ENCODE results near the gene RBFOX2. TPM values are rescaled to one million over a fixed set of nuclear protein-coding genes. Genes with fewer than 3 reads are reported as not detected.

The RBFOX2 gene
- total RNA-seq, 1 experiment from 2014 or later = 91.1 TPM

GRCh38 chr22:35758394-35758793, 270.2 kb downstream of the RBFOX2 start:
- Histone ChIP-seq H3K9me3 (no peaks in the 10 kb centered on the region), H3K4me1 (no peaks in the 10 kb centered on the region), H3K36me3 (ENCODE audit: control insufficient read depth, insufficient read depth, low read length) (no peaks in the 10 kb centered on the region; the same call in 1 of the 2 replicates), H3K27me3 (replicated peaks; ENCODE audit: control insufficient read depth, insufficient read depth, low read length) (no peaks in the 10 kb centered on the region), H3K4me3 (ENCODE audit: low read depth, low read length) (no peak overlapping the region)
- Mint-ChIP-seq H3K4me3 (ENCODE audit: unreplicated experiment) (no peak overlapping the region), H3K4me1 (ENCODE audit: low read depth, unreplicated experiment) (peaks cover 6% of the 10 kb centered on the region), H3K27me3 (ENCODE audit: insufficient read depth, unreplicated experiment) (no peaks in the 10 kb centered on the region), H3K36me3 (ENCODE audit: insufficient read depth, unreplicated experiment) (peaks cover 57% of the 10 kb centered on the region), H3K27ac (ENCODE audit: unreplicated experiment) (no peak overlapping the region), H3K9me3 (ENCODE audit: unreplicated experiment) (no peaks in the 10 kb centered on the region)
- no TSS peak for BruUV-seq (replicated peaks)
- no peak for TF ChIP-seq CTCF (IDR thresholded peaks at IDR 0.05; ENCODE audit: insufficient read depth in 1 of 2, low read depth in 1 of 2, low read length in 1 of 2, severe bottlenecking in 1 of 2, unreplicated experiment in 1 of 2)
- POLR2A ChIA-PET = no interaction called here
- intact Hi-C loops (cut with micrococcal nuclease; ENCODE audit: unreplicated experiment) = no loop called here
- DNase-seq = no peak
- CTCF ChIA-PET = no interaction called here

GRCh38 chr22:35756722-35757121, 271.9 kb downstream of the RBFOX2 start:
- POLR2A ChIA-PET = no interaction called here
- TF ChIP-seq CTCF (IDR thresholded peaks at IDR 0.05; ENCODE audit: insufficient read depth in 1 of 2, low read depth in 1 of 2, low read length in 1 of 2, severe bottlenecking in 1 of 2, unreplicated experiment in 1 of 2) = no peak
- no peaks in the 10 kb centered on the region for H3K27me3 ChIP-seq (replicated peaks; ENCODE audit: control insufficient read depth, insufficient read depth, low read length)
- Mint-ChIP-seq H3K36me3 (ENCODE audit: insufficient read depth, unreplicated experiment) (peaks cover 57% of the 10 kb centered on the region), H3K27ac (ENCODE audit: unreplicated experiment) (no peak overlapping the region), H3K4me3 (ENCODE audit: unreplicated experiment) (no peak overlapping the region), H3K27me3 (ENCODE audit: insufficient read depth, unreplicated experiment) (no peaks in the 10 kb centered on the region), H3K9me3 (ENCODE audit: unreplicated experiment) (no peaks in the 10 kb centered on the region), H3K4me1 (ENCODE audit: low read depth, unreplicated experiment) (peaks cover 6% of the 10 kb centered on the region)
- H3K4me1 ChIP-seq = no peaks in the 10 kb centered on the region
- H3K9me3 ChIP-seq = no peaks in the 10 kb centered on the region
- no peak for DNase-seq
- peaks cover 1% of the 10 kb centered on the region; the same call in 1 of the 2 replicates for H3K36me3 ChIP-seq (ENCODE audit: control insufficient read depth, insufficient read depth, low read length)
- BruUV-seq (replicated peaks) = no TSS peak
- intact Hi-C loops (cut with micrococcal nuclease; ENCODE audit: unreplicated experiment) = no loop called here
- CTCF ChIA-PET = no interaction called here
- H3K4me3 ChIP-seq (ENCODE audit: low read depth, low read length) = no peak overlapping the region

GRCh38 chr22:35754761-35755160, 273.9 kb downstream of the RBFOX2 start:
- intact Hi-C loops (cut with micrococcal nuclease; ENCODE audit: unreplicated experiment) = no loop called here
- no peaks in the 10 kb centered on the region for H3K27me3 Mint-ChIP-seq (ENCODE audit: insufficient read depth, unreplicated experiment)
- no peak overlapping the region for H3K4me3 Mint-ChIP-seq (ENCODE audit: unreplicated experiment)
- no peak overlapping the region for H3K4me3 ChIP-seq (ENCODE audit: low read depth, low read length)
- DNase-seq = no peak
- 0 out of 2 replicates have a peak, but pooled peaks cover 1% of the 10 kb centered on the region for H3K36me3 ChIP-seq (ENCODE audit: control insufficient read depth, insufficient read depth, low read length)
- CTCF ChIA-PET = no interaction called here
- no TSS peak for BruUV-seq (replicated peaks)
- H3K27me3 ChIP-seq (replicated peaks; ENCODE audit: control insufficient read depth, insufficient read depth, low read length) = no peaks in the 10 kb centered on the region
- no peaks in the 10 kb centered on the region for H3K9me3 Mint-ChIP-seq (ENCODE audit: unreplicated experiment)
- H3K4me1 Mint-ChIP-seq (ENCODE audit: low read depth, unreplicated experiment) = peaks cover 6% of the 10 kb centered on the region
- no peaks in the 10 kb centered on the region for H3K9me3 ChIP-seq
- no peak for TF ChIP-seq CTCF (IDR thresholded peaks at IDR 0.05; ENCODE audit: insufficient read depth in 1 of 2, low read depth in 1 of 2, low read length in 1 of 2, severe bottlenecking in 1 of 2, unreplicated experiment in 1 of 2)
- H3K36me3 Mint-ChIP-seq (ENCODE audit: insufficient read depth, unreplicated experiment) = peaks cover 50% of the 10 kb centered on the region
- H3K27ac Mint-ChIP-seq (ENCODE audit: unreplicated experiment) = no peak overlapping the region
- POLR2A ChIA-PET = no interaction called here
- H3K4me1 ChIP-seq = no peaks in the 10 kb centered on the region

Data from Caco-2 (cell line).